Activated CD8-positive, alpha-beta memory T cell treated with anti-CD3 and anti-CD28 coated beads for 1 hour (primary cell): ENCODE results near the gene SGCD.

Experiments
- DNase-seq, 2 donors: peaks; one replicate each; pipeline ENCODE4 v3.0.0-alpha.2; 2020; ENCODE audit warnings: low read depth in 1 of 2; ENCODE audit errors: extremely low read depth in 1 of 2

SGCD gene

DNA sequence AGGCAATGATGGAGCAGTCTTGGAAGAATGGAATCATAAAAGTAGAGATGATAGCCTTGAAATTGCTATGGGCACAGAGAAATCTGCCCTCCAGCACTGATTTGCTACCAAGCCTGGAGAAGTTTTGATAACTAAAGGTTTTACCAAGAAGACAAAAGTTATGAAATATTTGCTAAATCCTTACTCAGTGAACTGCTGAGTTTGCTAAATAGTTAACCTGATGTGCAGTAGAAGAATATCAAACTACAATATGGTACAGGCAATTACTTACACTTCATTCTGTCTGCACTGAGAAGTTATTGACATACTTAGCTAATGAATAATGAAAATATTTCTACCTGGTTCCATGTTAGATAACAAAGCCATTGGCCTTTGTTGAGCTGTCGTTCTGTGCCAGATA is 124.5 kb downstream of the SGCD start:
- no peak for DNase-seq

- DNase-seq = no peak
These were observed 129.9 kb downstream of the SGCD start for GRCh38 chr5:156456857-156457256.

DNA sequence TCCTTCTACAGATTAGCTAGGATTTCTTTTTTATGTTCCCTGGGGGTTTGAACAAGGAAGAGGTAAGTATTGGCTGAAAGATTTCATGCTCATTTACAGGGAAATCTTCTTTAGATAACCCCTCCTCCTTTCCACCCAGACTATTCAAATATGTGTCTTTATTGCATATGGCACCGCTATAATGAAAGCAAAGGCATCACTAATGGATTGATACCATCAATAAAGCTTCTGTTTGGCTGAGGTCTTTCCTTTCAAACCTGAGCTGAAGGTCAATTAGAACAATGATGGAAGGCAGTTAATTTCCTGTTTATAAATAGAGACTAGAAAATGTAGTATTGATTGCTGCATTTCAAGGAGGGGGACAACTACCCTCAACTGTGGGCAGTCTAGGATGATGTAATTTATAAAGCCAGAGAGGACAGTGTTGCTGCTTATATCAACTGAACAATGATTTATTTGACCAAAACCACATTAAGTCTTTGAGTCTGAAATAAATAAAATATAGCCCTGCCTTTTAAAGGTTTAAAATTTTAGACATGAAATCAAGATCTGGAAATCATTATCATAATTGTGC is 132.9 kb downstream of the SGCD start:
- no peak for DNase-seq

GRCh38 chr5:156460471-156460870 is 133.5 kb downstream of the SGCD start:
- DNase-seq = no peak

- DNase-seq = no peak
These were observed 139.9 kb downstream of the SGCD start for GRCh38 chr5:156466871-156467270.

- no peak for DNase-seq
These were observed 142.7 kb downstream of the SGCD start for GRCh38 chr5:156469636-156470035.

GRCh38 chr5:156471893-156472292 is 144.9 kb downstream of the SGCD start:
- DNase-seq = no peak

GRCh38 chr5:156473269-156473908 is 146.4 kb downstream of the SGCD start:
- no peak for DNase-seq

GRCh38 chr5:156474251-156474650 is 147.3 kb downstream of the SGCD start:
- no peak for DNase-seq

DNA sequence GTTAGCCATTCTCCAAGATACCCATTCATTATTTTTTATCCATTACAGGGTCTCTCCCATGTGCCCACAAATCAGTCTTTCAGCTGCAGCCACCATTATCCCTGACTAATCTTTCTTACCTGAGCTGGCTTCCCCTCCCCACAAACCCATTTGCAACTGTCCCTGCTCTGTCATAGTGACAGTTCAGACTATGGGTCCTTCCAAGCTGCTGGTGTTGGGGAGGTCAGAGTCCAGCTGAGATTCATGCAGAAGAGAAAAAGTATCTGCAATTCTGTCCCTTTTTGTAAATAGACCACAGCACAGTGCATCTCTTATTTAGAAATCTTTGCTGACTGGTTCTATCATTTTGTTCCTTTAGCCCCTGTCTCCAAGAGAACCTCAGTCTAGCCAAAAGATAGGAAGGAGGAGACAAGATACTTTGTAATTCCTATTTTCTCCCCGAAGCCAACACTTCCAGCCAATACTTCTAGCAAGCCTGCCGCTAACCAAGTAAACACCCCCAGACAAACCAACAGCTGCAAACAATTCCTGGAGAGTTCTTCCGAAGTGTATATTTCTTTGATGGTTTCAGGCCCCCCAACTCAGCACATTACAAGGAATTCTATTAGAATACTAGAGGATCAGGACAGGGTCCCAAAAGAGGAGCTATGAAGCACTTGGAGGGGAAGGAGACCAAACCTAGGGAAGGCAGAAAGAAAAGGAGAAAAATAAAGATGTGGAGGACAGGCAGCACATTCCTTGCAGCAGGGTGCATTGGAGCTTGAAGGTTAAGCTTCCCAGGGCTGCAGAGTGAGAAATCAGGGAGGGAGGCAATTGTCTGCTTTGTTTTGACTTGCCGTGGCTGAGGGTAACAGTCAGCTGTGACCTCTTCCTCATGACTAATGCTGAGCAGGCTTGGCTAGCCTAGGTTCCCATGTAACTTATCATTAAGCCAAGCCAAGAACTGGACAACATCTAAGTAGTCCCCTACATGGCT is 148.5 kb downstream of the SGCD start:
- no peak for DNase-seq

- DNase-seq = no peak
These were observed 149.2 kb downstream of the SGCD start for GRCh38 chr5:156476158-156476551.

GRCh38 chr5:156476678-156477077 is 149.7 kb downstream of the SGCD start:
- no peak for DNase-seq

GRCh38 chr5:156477196-156477595 is 150.2 kb downstream of the SGCD start:
- no peak for DNase-seq

DNA sequence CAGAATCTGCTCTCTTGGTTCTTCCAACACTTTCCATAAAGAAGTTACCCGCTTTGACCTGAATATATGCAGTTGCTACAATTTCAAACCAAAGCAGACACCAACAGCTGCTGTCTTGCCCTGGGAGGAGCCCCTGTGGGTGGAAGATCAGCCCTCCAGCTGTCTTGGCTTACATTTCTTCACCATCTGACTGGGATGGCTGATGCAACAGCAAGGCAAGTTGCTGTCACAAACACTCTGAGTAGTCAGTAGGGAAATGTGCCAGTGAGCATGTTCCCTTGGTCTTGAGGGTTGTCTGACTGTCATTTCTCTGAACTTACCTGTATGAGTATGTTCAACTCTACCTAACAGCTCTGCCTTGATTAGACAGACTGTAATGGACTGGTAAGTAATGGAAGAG is 152.9 kb downstream of the SGCD start:
- DNase-seq = no peak

DNA sequence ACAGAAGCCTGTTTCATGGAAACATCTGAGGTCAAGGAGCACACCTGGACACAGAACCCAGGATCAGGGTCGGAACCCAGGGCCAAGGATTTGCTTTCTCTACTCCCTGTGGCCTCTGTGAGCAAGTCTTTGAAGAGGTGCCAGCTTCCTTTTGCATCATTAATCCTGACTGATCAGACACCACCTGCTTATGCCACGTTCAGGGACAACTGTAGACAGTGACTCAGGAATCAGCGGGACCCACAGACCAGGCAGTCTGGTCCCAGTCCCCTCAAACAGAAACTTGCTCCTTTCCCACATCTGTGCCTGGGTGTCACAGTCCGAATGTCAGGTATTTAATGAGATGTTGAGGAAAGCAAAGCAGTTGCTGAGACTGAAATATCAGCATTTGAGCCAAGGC is 154.8 kb downstream of the SGCD start:
- DNase-seq = no peak

- no peak for DNase-seq
These were observed 155.9 kb downstream of the SGCD start for GRCh38 chr5:156482818-156483217.

- DNase-seq = no peak
These were observed 159.7 kb downstream of the SGCD start for GRCh38 chr5:156486394-156487238.

GRCh38 chr5:156491766-156492165 is 164.8 kb downstream of the SGCD start:
- no peak for DNase-seq

GRCh38 chr5:156496291-156496690 is 169.3 kb downstream of the SGCD start:
- no peak for DNase-seq

DNA sequence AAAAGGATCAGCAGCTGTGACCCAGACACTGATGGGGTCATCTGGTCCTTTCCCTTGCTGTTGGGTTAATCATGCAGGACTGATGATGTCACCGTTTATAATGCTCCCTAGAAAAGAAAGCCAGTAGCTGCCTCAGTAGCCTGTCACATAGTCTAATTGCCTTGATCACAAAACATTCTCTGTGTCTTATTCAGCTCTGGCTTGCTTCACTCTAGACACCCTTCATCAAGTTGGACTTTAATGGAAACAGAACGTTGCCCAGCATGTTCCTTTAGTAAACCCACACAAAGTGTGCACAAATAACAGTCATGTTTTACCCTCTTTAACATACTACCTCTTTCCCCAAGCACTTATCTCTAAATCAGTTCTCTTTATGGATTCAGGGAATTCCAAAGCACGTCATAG is 170.8 kb downstream of the SGCD start:
- no peak for DNase-seq
